Measurements from ENCODE around the gene SLC2A13.

The SLC2A13 gene

DNA sequence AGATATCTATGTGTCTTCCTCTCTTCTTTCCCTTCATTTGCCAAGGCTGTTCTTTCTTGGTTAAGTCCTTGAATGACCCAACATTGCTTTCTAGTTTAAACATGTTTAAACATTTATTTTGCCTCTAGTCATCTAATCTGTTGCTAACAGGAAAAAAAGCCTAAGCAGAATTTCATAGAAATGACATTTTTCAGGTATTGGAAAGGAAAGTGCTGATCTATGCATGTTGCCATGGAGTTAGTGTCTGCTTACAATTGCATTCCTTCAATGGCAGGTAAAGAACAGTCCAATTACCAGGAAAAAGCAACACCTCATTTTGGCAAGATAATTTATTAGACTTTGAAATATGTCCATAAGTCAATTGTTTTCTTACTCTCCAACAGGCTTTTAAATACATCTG is 21.5 kb upstream of the SLC2A13 start:
- TF ChIP-seq, protein P1, sequence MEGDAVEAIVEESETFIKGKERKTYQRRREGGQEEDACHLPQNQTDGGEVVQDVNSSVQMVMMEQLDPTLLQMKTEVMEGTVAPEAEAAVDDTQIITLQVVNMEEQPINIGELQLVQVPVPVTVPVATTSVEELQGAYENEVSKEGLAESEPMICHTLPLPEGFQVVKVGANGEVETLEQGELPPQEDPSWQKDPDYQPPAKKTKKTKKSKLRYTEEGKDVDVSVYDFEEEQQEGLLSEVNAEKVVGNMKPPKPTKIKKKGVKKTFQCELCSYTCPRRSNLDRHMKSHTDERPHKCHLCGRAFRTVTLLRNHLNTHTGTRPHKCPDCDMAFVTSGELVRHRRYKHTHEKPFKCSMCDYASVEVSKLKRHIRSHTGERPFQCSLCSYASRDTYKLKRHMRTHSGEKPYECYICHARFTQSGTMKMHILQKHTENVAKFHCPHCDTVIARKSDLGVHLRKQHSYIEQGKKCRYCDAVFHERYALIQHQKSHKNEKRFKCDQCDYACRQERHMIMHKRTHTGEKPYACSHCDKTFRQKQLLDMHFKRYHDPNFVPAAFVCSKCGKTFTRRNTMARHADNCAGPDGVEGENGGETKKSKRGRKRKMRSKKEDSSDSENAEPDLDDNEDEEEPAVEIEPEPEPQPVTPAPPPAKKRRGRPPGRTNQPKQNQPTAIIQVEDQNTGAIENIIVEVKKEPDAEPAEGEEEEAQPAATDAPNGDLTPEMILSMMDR (IDR thresholded peaks at IDR 0.05; ENCODE audit: control extremely low read depth, extremely low read depth, low read depth, missing control alignments): no peak
- ChIA-PET CTCF (interaction anchor here (1.2 to 1.5 kb wide), 2 partner anchors 10 to 21 kb away, joined by 3 to 4 read pairs; partner anchors contain the start of gene SLC2A13), POLR2A (no interaction called here)
- no peak for DNase-seq (ENCODE audit: extremely low spot score)

DNA sequence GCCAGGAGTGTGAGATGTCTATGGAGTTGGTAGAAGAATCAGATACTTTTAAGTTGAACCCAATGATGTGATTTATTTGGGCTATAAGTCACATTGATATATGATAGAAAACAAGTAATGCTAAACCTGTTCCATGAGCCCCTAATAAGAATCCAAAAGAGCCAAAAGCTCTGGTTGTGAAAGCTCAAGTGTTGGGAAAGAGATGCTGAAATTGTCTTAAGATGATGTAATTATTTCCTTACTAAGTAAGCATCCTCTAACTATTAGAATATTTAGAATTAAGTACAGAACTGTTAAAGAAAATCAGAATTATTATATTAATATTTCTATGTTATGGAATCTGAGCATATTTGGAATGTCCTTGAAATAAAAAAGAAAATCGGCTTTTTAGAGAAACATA is 17.6 kb upstream of the SLC2A13 start:
- POLR2A ChIA-PET: no interaction called here
- CTCF ChIA-PET: no interaction called here
- no peak for DNase-seq (ENCODE audit: extremely low spot score)
- TF ChIP-seq, protein P1 (IDR thresholded peaks at IDR 0.05; ENCODE audit: control extremely low read depth, extremely low read depth, low read depth, missing control alignments): no peak

DNA sequence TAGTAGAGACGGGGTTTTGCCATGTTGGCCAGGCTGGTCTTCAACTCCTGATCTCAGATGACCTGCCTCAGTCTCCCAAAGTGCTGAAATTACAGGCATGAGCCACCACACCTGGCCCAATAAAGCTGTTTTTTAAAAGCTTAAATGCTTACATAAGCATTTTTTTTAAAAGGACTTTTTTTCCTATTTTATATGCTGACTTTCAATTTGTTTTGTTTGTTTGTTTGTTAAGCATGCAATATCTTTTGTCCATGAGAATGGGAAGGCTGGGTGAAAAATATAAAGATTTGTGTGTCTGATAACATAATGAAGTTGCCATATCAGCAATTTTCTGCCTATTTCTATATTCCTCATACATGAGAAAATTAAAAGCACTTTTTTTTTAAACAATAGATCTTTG is 17.0 kb upstream of the SLC2A13 start:
- POLR2A ChIA-PET: no interaction called here
- CTCF ChIA-PET: interaction anchor here (1.0 kb wide), 1 partner anchor 112 kb away, joined by 4 read pairs; no protein-coding TSS in a partner anchor
- DNase-seq (ENCODE audit: extremely low spot score): no peak
- TF ChIP-seq, protein P1 (IDR thresholded peaks at IDR 0.05; ENCODE audit: control extremely low read depth, extremely low read depth, low read depth, missing control alignments): no peak

DNA sequence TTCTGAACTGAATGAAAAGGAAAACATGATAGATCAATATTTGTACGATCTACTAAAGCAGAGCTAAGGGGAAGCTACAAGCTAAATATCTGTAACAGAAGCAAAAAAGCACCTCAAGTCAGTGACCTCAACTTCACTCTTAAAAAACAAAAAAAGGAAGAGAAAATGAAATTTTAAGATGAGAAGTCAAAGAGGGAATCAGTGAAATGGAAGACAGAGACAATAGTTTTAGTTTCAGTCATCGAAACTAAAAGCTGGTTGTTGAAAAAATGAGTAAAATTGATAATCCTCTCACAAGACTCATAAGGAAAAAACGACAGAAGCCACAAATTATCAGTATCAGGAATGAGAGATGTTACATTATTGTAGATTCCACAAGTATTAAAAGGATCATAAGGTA is 11.9 kb upstream of the SLC2A13 start:
- POLR2A ChIA-PET: no interaction called here
- DNase-seq (ENCODE audit: extremely low spot score): peak; percentile 50
- CTCF ChIA-PET: interaction anchor here (1.1 to 5.0 kb wide), 4 partner anchors 9 to 107 kb away, joined by 4 to 56 read pairs (median 6); partner anchors contain the start of gene SLC2A13
- TF ChIP-seq, protein P1 (IDR thresholded peaks at IDR 0.05; ENCODE audit: control extremely low read depth, extremely low read depth, low read depth, missing control alignments): no peak

DNA sequence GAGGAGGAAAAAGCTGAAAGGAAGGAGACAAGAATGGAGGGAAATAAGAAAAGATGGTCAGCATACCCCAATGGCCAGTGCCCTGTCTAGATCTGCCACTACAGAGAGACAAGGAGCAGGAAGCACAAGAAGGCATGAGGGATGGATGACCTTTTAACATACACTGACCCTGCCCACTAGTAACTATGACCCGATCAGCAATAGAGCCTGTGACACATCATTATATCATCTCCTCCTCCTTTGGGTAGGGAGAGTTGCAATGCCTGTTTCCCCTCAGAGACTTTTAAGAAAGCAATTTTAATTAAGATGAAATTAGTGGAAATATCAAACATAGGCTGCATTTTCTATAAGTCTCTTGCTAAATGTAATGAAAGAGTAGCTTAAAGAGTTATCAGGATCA is 4.7 kb upstream of the SLC2A13 start:
- no peak for DNase-seq (ENCODE audit: extremely low spot score)
- TF ChIP-seq, protein P1 (IDR thresholded peaks at IDR 0.05; ENCODE audit: control extremely low read depth, extremely low read depth, low read depth, missing control alignments): no peak
- ChIA-PET POLR2A (no interaction called here), CTCF (interaction anchor here (1.5 to 9.6 kb wide), 2 partner anchors 98 to 119 kb away, joined by 3 to 66 read pairs; no protein-coding TSS in a partner anchor)

DNA sequence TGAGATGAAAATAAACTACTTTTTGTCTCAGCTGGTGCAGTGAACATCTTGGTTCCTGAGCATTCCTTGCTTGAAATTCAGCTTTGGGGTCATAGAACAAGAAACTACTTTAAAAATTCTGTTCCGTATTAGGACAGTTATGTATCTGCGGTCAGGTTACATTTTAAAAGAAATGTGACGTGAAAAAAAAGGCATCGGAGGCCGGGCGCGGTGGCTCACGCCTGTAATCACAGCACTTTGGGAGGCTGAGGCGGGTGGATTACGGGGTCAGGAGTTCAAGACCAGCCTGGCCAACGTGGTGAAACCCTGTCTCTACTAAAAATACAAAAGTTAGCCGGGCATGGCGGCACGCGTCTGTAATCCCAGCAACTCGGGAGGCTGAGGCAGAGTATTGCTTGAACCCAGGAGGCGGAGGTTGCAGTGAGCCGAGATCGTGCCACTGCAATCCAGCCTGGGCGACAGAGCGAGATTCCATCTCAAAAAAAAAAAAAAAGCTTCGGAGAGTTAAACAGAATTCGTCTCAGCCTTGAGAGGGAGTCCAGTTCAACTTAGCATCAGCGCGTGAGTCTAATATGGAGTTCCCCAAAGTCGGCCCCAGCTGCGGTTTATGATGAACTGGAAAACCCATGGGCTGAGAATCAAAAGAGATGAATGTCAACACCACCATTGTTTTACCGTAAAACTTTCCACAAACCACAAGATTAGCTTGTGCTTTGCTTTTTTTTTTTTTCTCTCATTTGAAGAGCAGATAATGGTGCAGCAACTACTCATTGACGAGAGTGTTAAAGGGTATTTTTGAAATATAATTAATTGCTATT is 2.1 kb upstream of the SLC2A13 start:
- CTCF ChIA-PET: interaction anchor here (1.0 to 9.6 kb wide), 10 partner anchors 10 to 206 kb away, joined by 3 to 66 read pairs (median 4); no protein-coding TSS in a partner anchor
- TF ChIP-seq, protein P1 (IDR thresholded peaks at IDR 0.05; ENCODE audit: control extremely low read depth, extremely low read depth, low read depth, missing control alignments): no peak
- POLR2A ChIA-PET: no interaction called here
- DNase-seq (ENCODE audit: extremely low spot score): no peak
